ENCODE data around the gene CFTR. TPM values are rescaled to one million over a fixed set of nuclear protein-coding genes. Genes with fewer than 3 reads are reported as not detected.
A peak's percentile ranks its signal among the peaks of the same experiment; 100 is the strongest.
"Not testable (repeated sequence)": the region's sequence is repeated elsewhere in the genome, so short reads cannot be mapped to it uniquely, and the experiment has no call there.

CFTR gene
- total RNA-seq, 1 donor from 2014 or later: 0.06 TPM

DNA sequence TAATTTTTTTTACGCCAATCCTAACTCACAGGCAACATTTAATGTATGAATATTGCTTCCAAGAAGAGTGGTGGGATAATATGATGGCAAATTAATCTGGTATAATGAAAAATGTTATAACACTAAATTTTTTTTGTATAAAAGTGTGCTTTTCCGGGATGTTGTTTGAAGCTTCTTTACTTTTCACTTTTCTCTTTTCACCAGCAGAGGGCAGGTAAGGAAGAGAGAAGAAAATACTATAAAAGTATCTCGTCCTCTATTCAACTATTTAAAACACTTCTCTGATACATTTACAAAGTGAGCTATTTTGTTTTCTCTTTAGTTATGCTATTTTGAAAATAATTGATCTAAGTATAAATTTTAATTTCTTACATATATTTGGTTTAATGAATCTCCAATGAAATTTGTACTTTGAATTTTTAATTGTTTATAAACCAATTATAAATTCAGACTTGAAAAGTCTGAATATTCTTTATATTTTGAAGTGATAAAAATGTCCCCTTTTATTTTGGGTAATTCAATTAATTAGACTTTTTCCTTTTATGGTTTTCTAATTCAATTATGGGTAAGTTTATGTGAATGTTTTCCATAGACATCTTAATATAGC, 20.7 kb upstream of the CFTR start:
- Histone ChIP-seq H3K9ac (no peak overlapping the region), H3K4me2 (no peak overlapping the region), H3K36me3 (no peaks in the 10 kb centered on the region), H3K27ac (no peak overlapping the region), H3K4me3 (no peak overlapping the region), H3K4me1 (no peaks in the 10 kb centered on the region), H3K27me3 (no peaks in the 10 kb centered on the region), H3K79me2 (ENCODE audit: low read depth) (no peaks in the 10 kb centered on the region), H2AFZ (replicated peaks) (no peak overlapping the region), H3F3A (ENCODE audit: low read depth) (no peaks in the 10 kb centered on the region), H4K20me1 (ENCODE audit: low read depth) (no peaks in the 10 kb centered on the region), H3K9me3 (ENCODE audit: low read depth) (no peaks in the 10 kb centered on the region)
- TF ChIP-seq EZH2 (IDR thresholded peaks at IDR 0.05): no peak
- TF ChIP-seq, protein P1, sequence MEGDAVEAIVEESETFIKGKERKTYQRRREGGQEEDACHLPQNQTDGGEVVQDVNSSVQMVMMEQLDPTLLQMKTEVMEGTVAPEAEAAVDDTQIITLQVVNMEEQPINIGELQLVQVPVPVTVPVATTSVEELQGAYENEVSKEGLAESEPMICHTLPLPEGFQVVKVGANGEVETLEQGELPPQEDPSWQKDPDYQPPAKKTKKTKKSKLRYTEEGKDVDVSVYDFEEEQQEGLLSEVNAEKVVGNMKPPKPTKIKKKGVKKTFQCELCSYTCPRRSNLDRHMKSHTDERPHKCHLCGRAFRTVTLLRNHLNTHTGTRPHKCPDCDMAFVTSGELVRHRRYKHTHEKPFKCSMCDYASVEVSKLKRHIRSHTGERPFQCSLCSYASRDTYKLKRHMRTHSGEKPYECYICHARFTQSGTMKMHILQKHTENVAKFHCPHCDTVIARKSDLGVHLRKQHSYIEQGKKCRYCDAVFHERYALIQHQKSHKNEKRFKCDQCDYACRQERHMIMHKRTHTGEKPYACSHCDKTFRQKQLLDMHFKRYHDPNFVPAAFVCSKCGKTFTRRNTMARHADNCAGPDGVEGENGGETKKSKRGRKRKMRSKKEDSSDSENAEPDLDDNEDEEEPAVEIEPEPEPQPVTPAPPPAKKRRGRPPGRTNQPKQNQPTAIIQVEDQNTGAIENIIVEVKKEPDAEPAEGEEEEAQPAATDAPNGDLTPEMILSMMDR (IDR thresholded peaks at IDR 0.05): peak; percentile 81
- TF ChIP-seq EZH2phosphoT487 (IDR thresholded peaks at IDR 0.05): no peak
- Mint-ChIP-seq H3K9me3 (no peaks in the 10 kb centered on the region), H3K4me3 (no peak overlapping the region), H3K36me3 (no peaks in the 10 kb centered on the region), H3K4me1 (no peaks in the 10 kb centered on the region), H3K27me3 (ENCODE audit: insufficient read depth, low read depth) (no peaks in the 10 kb centered on the region), H3K27ac (no peak overlapping the region)
- DNase-seq (ENCODE audit: low spot score): peak; percentile 44

DNA sequence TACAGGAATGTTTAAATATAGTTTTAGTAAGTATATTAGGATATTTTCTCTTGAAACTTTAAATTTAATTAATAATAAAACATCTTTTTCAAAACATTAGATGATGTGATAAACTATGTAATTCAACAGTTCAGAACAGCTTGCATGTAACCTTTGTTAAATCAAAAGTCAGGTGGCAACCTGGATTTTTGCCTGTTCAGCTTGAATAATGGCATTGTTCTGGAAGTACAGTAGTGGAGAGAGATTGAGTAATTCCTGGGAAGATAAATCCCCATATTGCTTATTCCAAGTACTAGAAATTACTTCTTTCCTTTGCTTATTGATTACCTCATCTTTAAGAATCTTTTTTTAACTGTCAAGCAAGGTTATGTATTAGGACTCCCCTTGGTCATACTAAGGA, 20.1 kb upstream of the CFTR start:
- no peak overlapping the region for H3K27ac Mint-ChIP-seq
- no peak overlapping the region for H3K4me3 ChIP-seq

DNA sequence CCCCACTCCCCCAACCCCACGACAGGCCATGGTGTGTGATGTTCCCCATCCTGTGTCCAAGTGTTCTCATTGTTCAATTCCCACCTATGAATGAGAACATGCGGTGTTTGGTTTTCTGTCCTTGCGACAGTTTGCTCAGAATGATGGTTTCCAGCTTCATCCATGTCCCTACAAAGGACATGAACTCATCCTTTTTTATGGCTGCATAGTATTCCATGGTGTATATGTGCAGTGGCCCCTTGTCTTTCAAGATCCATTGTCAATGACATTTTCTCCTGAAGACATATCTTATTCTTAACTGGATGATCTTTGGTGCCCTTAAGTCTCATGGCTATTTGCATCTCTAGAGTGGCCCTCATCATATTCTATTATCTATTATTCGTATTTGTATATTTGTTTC, 19.0 kb upstream of the CFTR start:
- not testable (repeated sequence) for H3K9me3 Mint-ChIP-seq

More for the DNA sequence above, 20.1 kb upstream of the CFTR start:
- Histone ChIP-seq H3K79me2 (ENCODE audit: low read depth) (no peaks in the 10 kb centered on the region), H3K9ac (no peak overlapping the region), H3K4me1 (no peaks in the 10 kb centered on the region), H3K9me3 (ENCODE audit: low read depth) (no peaks in the 10 kb centered on the region), H3F3A (ENCODE audit: low read depth) (no peaks in the 10 kb centered on the region), H3K27ac (no peak overlapping the region), H3K36me3 (no peaks in the 10 kb centered on the region), H2AFZ (replicated peaks) (peak overlapping the region; percentile 47), H3K27me3 (no peaks in the 10 kb centered on the region), H3K4me2 (no peak overlapping the region), H4K20me1 (ENCODE audit: low read depth) (no peaks in the 10 kb centered on the region)
- H3K4me1 Mint-ChIP-seq: no peaks in the 10 kb centered on the region
- no peaks in the 10 kb centered on the region for H3K36me3 Mint-ChIP-seq
- H3K27me3 Mint-ChIP-seq (ENCODE audit: insufficient read depth, low read depth): no peaks in the 10 kb centered on the region
- H3K4me3 Mint-ChIP-seq: no peak overlapping the region
- H3K9me3 Mint-ChIP-seq: no peaks in the 10 kb centered on the region
- no peak for TF ChIP-seq EZH2 (IDR thresholded peaks at IDR 0.05)
- TF ChIP-seq, protein P1 (IDR thresholded peaks at IDR 0.05): no peak
- TF ChIP-seq EZH2phosphoT487 (IDR thresholded peaks at IDR 0.05): no peak
- no peak for DNase-seq (ENCODE audit: low spot score)

DNA sequence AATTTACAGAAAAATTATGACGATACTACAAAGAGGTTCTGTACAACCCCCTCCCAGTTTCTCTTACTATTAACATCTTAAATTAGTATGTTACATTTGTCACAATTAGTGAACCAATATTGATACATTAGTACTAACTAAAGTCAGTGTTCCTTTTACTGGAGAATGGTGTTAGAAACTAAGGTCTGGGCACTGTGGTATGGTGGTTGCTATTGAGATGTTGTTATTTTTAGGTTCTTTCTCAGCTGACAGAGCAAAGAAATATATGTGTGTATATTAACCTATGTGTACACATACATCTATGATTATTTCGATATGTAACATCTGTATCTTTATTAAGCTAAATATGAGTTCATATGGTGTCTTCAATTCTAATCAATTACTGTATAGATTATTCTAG, 11.7 kb upstream of the CFTR start:
- H3K9me3 ChIP-seq (ENCODE audit: low read depth): no peaks in the 10 kb centered on the region
- H3K4me2 ChIP-seq: no peak overlapping the region
- Mint-ChIP-seq H3K36me3 (no peaks in the 10 kb centered on the region), H3K27me3 (ENCODE audit: insufficient read depth, low read depth) (peaks cover 2% of the 10 kb centered on the region), H3K27ac (no peak overlapping the region), H3K4me1 (no peaks in the 10 kb centered on the region), H3K4me3 (no peak overlapping the region), H3K9me3 (no peaks in the 10 kb centered on the region)
- no peaks in the 10 kb centered on the region for H3K27me3 ChIP-seq
- no peak for DNase-seq (ENCODE audit: low spot score)
- no peaks in the 10 kb centered on the region for H3K36me3 ChIP-seq
- H3F3A ChIP-seq (ENCODE audit: low read depth): no peaks in the 10 kb centered on the region
- H4K20me1 ChIP-seq (ENCODE audit: low read depth): no peaks in the 10 kb centered on the region
- H3K4me1 ChIP-seq: no peaks in the 10 kb centered on the region
- H2AFZ ChIP-seq (replicated peaks): no peak overlapping the region
- no peaks in the 10 kb centered on the region for H3K79me2 ChIP-seq (ENCODE audit: low read depth)
- TF ChIP-seq EZH2phosphoT487 (IDR thresholded peaks at IDR 0.05): no peak
- TF ChIP-seq, protein P1 (IDR thresholded peaks at IDR 0.05): no peak
- TF ChIP-seq EZH2 (IDR thresholded peaks at IDR 0.05): no peak
- H3K9ac ChIP-seq: no peak overlapping the region
- no peak overlapping the region for H3K27ac ChIP-seq
- no peak overlapping the region for H3K4me3 ChIP-seq

More for the DNA sequence above, 19.0 kb upstream of the CFTR start:
- H4K20me1 ChIP-seq (ENCODE audit: low read depth); H3K27ac ChIP-seq; H2AFZ ChIP-seq (replicated peaks); H3K36me3 Mint-ChIP-seq; H3K27ac Mint-ChIP-seq; H3F3A ChIP-seq (ENCODE audit: low read depth); H3K9me3 ChIP-seq (ENCODE audit: low read depth); DNase-seq (ENCODE audit: low spot score); H3K9ac ChIP-seq; H3K4me1 Mint-ChIP-seq; H3K27me3 ChIP-seq; H3K36me3 ChIP-seq; H3K4me3 ChIP-seq; H3K4me3 Mint-ChIP-seq; H3K27me3 Mint-ChIP-seq (ENCODE audit: insufficient read depth, low read depth); H3K79me2 ChIP-seq (ENCODE audit: low read depth); H3K4me1 ChIP-seq; H3K4me2 ChIP-seq: not testable (repeated sequence)

Data from neural progenitor cell (in vitro differentiated cells).